Endothelial cell of umbilical vein (primary cell): Measurements from ENCODE around the gene LBR. TPM values are rescaled to one million over a fixed set of nuclear protein-coding genes. Genes with fewer than 3 reads are reported as not detected.

ENCODE experiments used
- BruUV-seq: library from RNA; stranded (reverse); fragments of 400-500 nt; replicated peaks from 2 replicates; lab custom pipeline; 2021; lab: Mats Ljungman, UMichigan
- CTCF ChIA-PET: fragments of 300-600, 350-600 bp; sonication (Branson Sonifier 250); formaldehyde crosslinking; loops from one replicate; lab custom pipeline; 2021; ENCODE audit warnings: antibody characterized with exemption, inconsistent platforms; lab: Charles Lee
- POLR2A ChIA-PET: fragments of 300-600, 350-600 bp; sonication (Branson Sonifier 250); formaldehyde crosslinking; loops from one replicate; lab custom pipeline; 2021; ENCODE audit warnings: antibody characterized with exemption, inconsistent platforms; lab: Charles Lee
- DNase-seq: peaks from one replicate; pipeline ENCODE4 v3.0.0-alpha.2; 2011; ENCODE audit warnings: low read depth, low spot score
- FAIRE-seq: peaks from 2 replicates; lab custom pipeline; 2011; peaks lifted over from hg19 to GRCh38; lab: Jason Lieb, UNC
- H2AFZ ChIP-seq: 2 replicates; pipeline ENCODE4 v1.6.0; 2012; ENCODE audit warnings: low read depth, low read length, control low read depth, inconsistent platforms
- H3K27ac ChIP-seq: 2 replicates; pipeline ENCODE4 v1.5.1; 2011; ENCODE audit warnings: low read depth, mild to moderate bottlenecking, control low read depth, low read length, moderate library complexity; ENCODE audit not compliant: insufficient read depth
- H3K27me3 ChIP-seq, 2 experiments: 2 replicates each; pipeline versions ENCODE4 v1.6.0 to v1.6.1; 2011; ENCODE audit warnings: low read length in 2 of 2, mixed read lengths in 1 of 2; ENCODE audit not compliant: control insufficient read depth in 2 of 2, insufficient read depth in 2 of 2
- H3K36me3 ChIP-seq, 2 experiments: 2 replicates in 1 of 2; 3 replicates in 1 of 2; pipeline ENCODE4 v1.5.1; 2011; ENCODE audit warnings: low read length in 2 of 2, mild to moderate bottlenecking in 1 of 2, moderate library complexity in 1 of 2; ENCODE audit not compliant: control insufficient read depth in 2 of 2, insufficient read depth in 2 of 2; ENCODE audit errors: extremely low read depth in 1 of 2
- H3K4me1 ChIP-seq: 3 replicates; pipeline ENCODE4 v1.5.1; 2011; ENCODE audit warnings: mild to moderate bottlenecking, low read length; ENCODE audit not compliant: control insufficient read depth, insufficient read depth; ENCODE audit errors: extremely low read depth
- H3K4me2 ChIP-seq: 2 replicates; pipeline ENCODE4 v1.6.1; 2011; ENCODE audit warnings: low read length, control low read depth, mixed read lengths; ENCODE audit not compliant: insufficient read depth
- H3K4me3 ChIP-seq, 3 experiments: fragments of 200-600 bp in 1 of 3; sonication (generic), shearing (Covaris generic) in 1 of 3; replicated peaks in 1 of 3; 2 replicates each; pipeline ENCODE4 v1.5.1; 2011 to 2016; ENCODE audit warnings: control low read depth in 3 of 3, low read length in 3 of 3, mild to moderate bottlenecking in 2 of 3, inconsistent platforms in 1 of 3, low read depth in 1 of 3, moderate library complexity in 1 of 3; ENCODE audit not compliant: insufficient read depth in 1 of 3
- H3K79me2 ChIP-seq: 2 replicates; pipeline ENCODE4 v1.6.0; 2012; ENCODE audit warnings: low read length, inconsistent platforms; ENCODE audit not compliant: control insufficient read depth, insufficient read depth
- H3K9ac ChIP-seq: replicated peaks from 2 replicates; pipeline ENCODE3; 2011; ENCODE audit warnings: low read length, control low read depth; ENCODE audit not compliant: insufficient read depth; ENCODE audit errors: extremely low read depth
- H3K9me1 ChIP-seq: replicated peaks from 3 replicates; pipeline ENCODE4 v1.6.0; 2011; ENCODE audit warnings: mild to moderate bottlenecking, low read length; ENCODE audit not compliant: control insufficient read depth, insufficient read depth; ENCODE audit errors: extremely low read depth
- H3K9me3 ChIP-seq: replicated peaks from 2 replicates; pipeline ENCODE4 v1.5.1; 2012; ENCODE audit warnings: low read length, inconsistent platforms; ENCODE audit not compliant: control insufficient read depth, insufficient read depth
- H4K20me1 ChIP-seq: replicated peaks from 2 replicates; pipeline ENCODE3; 2011; ENCODE audit warnings: mild to moderate bottlenecking, low read length; ENCODE audit not compliant: control insufficient read depth, insufficient read depth; ENCODE audit errors: extremely low read depth
- CTCF ChIP-seq, 2 donors: IDR thresholded peaks; 1 replicate in 1 of 2; 2 replicates in 1 of 2; pipeline ENCODE4 v1.5.1; 2011; ENCODE audit warnings: low read length in 2 of 2, mild to moderate bottlenecking in 2 of 2, moderate library complexity in 2 of 2, control low read depth in 1 of 2, inconsistent platforms in 1 of 2, low read depth in 1 of 2; ENCODE audit not compliant: insufficient read depth in 1 of 2; ENCODE audit errors: extremely low read depth in 1 of 2
- EZH2 ChIP-seq: IDR thresholded peaks from 2 replicates; pipeline ENCODE4 v1.6.1; 2012; ENCODE audit warnings: borderline replicate concordance, low read depth, mild to moderate bottlenecking, moderate library complexity, low read length, inconsistent platforms; ENCODE audit not compliant: severe bottlenecking
- FOS ChIP-seq: IDR thresholded peaks from 2 replicates; pipeline ENCODE4 v1.6.1; 2011; ENCODE audit warnings: mild to moderate bottlenecking, low read length, moderate library complexity, borderline replicate concordance; ENCODE audit not compliant: insufficient read depth
- GATA2 ChIP-seq: IDR thresholded peaks from 2 replicates; pipeline ENCODE4 v1.7.0; 2011; ENCODE audit warnings: low read depth, mild to moderate bottlenecking, moderate library complexity, mixed read lengths, low read length; ENCODE audit not compliant: insufficient read length, insufficient read depth
- JUN ChIP-seq: IDR thresholded peaks from 2 replicates; pipeline ENCODE4 v1.6.1; 2011; ENCODE audit warnings: borderline replicate concordance, low read depth; ENCODE audit not compliant: insufficient read length, insufficient read depth
- MAX ChIP-seq: IDR thresholded peaks from 2 replicates; pipeline ENCODE4 v1.6.1; 2011; ENCODE audit not compliant: insufficient read depth, insufficient read length
- MYC ChIP-seq: IDR thresholded peaks from one replicate; pipeline ENCODE4 v1.6.1; 2011; ENCODE audit warnings: mild to moderate bottlenecking, low read depth, low read length
- POLR2A ChIP-seq: IDR thresholded peaks from 2 replicates; pipeline ENCODE4 v1.6.1; 2012; ENCODE audit warnings: low read depth, mild to moderate bottlenecking, control low read depth, low read length
- POLR2AphosphoS5 ChIP-seq: IDR thresholded peaks from 2 replicates; pipeline ENCODE4 v1.6.1; 2012; ENCODE audit warnings: low read depth, mild to moderate bottlenecking, control low read depth, low read length, moderate library complexity; ENCODE audit not compliant: insufficient read depth
- dilution Hi-C: fragments of 300-500 bp; cut with MboI; formaldehyde crosslinking; loops from one replicate; pipeline ENCODE4 v1.15.0; 2019; ENCODE audit warnings: low sequenced_read_pairs; ENCODE audit not compliant: extremely low pct_ligation_motif_present
- intact Hi-C: fragments of 100-400 bp; cut with micrococcal nuclease; formaldehyde crosslinking; loops from one replicate; pipeline ENCODE4 v1.10.0; 2022
- polyA plus RNA-seq, 4 experiments: library from polyadenylated mRNA; depleted of rRNA in 3 of 4; stranded (reverse) in 3 of 4; unstranded in 1 of 4; fragments of >200 nt; gene quantifications; 2 replicates each; pipeline versions ENCODE4 v1.2.1 to v1.2.3, GENCODE V29; 2011 to 2012; ENCODE audit warnings: missing spikeins in 1 of 4
- total RNA-seq: library from RNA; stranded (reverse); gene quantifications from 2 replicates; pipeline ENCODE4 v1.2.3, GENCODE V29; 2021

Gene LBR
- total and polyA plus RNA-seq, 2 donors (not counting 3 experiments of a cell fraction or from before 2014, with no cell fraction given), result 53.9 to 119 TPM

- BruUV-seq, result no TSS peak
- CTCF ChIA-PET, result interaction anchor here (1.5 kb wide), 1 partner anchor 11 kb away, joined by 5 read pairs; no protein-coding TSS in a partner anchor
These were observed 59.7 kb downstream of the LBR start for GRCh38 chr1:225368036-225368552.

More at GRCh38 chr1:225368036-225368552, 59.7 kb downstream of the LBR start:
- no peaks in the 10 kb centered on the region for H4K20me1 ChIP-seq
- no peak overlapping the region for H3K27ac ChIP-seq
- no peak for FAIRE-seq
- no peaks in the 10 kb centered on the region for H3K9me1 ChIP-seq
- TF ChIP-seq EZH2 (no peak), MAX (no peak), POLR2A (no peak), MYC (no peak), POLR2AphosphoS5 (no peak), CTCF (IDR thresholded peaks at IDR 0.05; ENCODE audit: extremely low read depth in 1 of 2, insufficient read depth in 1 of 2, low read depth in 1 of 2, low read length in 2 of 2) (no peak), FOS (no peak), GATA2 (no peak), JUN (no peak)
- no peaks in the 10 kb centered on the region for H3K36me3 ChIP-seq
- no peaks in the 10 kb centered on the region for H3K9me3 ChIP-seq
- H3K27me3 ChIP-seq, result peaks cover 0 to 2% of the 10 kb centered on the region in 2 experiments
- no peaks in the 10 kb centered on the region for H3K4me1 ChIP-seq
- H3K4me2 ChIP-seq, result no peak overlapping the region
- no peak for DNase-seq
- H3K9ac ChIP-seq, result no peak overlapping the region
- intact Hi-C loops (no loop called here), dilution Hi-C loops (no loop called here)
- no peak overlapping the region for H2AFZ ChIP-seq
- no peak overlapping the region for H3K4me3 ChIP-seq
- no peaks in the 10 kb centered on the region for H3K79me2 ChIP-seq
- POLR2A ChIA-PET, result no interaction called here
